IPS DF 6.9 (cell line): ENCODE measurements around the gene NXT1.

ENCODE experiments used
- DNase-seq: peaks from one replicate; pipeline ENCODE4 v3.0.0-alpha.2; 2013; ENCODE audit warnings: low read depth, low spot score
- H3K27ac ChIP-seq: one replicate; pipeline ENCODE4 v1.5.1; 2013; ENCODE audit warnings: low read length, control low read depth
- H3K27me3 ChIP-seq: 2 replicates; pipeline ENCODE4 v1.6.1; 2013; ENCODE audit warnings: mild to moderate bottlenecking, low read length; ENCODE audit not compliant: control insufficient read depth, insufficient read depth
- H3K36me3 ChIP-seq: 2 replicates; pipeline ENCODE4 v1.6.1; 2013; ENCODE audit warnings: low read length; ENCODE audit not compliant: control insufficient read depth, insufficient read depth
- H3K4me1 ChIP-seq: 2 replicates; pipeline ENCODE4 v1.6.1; 2013; ENCODE audit warnings: low read length; ENCODE audit not compliant: control insufficient read depth, insufficient read depth
- H3K4me3 ChIP-seq: 2 replicates; pipeline ENCODE4 v1.5.1; 2013; ENCODE audit warnings: mild to moderate bottlenecking, low read length
- H3K9me3 ChIP-seq: 2 replicates; pipeline ENCODE4 v1.6.1; 2013; ENCODE audit warnings: low read length, inconsistent platforms; ENCODE audit not compliant: control insufficient read depth, insufficient read depth
- WGBS: extraction: QIAGEN DNeasy Blood & Tissue Kit; methylation state at CpG from one replicate; pipeline ENCODE4 v1.1.7; 2013; ENCODE audit warnings: mixed read lengths, missing lambda C conversion rate; ENCODE audit not compliant: insufficient read length, insufficient coverage; 5-methylcytosine and 5-hydroxymethylcytosine counted together

NXT1 gene

GRCh38 chr20:23327617-23328333 lies 22.8 kb upstream of the NXT1 start:
- no peaks in the 10 kb centered on the region for H3K9me3 ChIP-seq
- H3K27ac ChIP-seq = no peak overlapping the region
- DNase-seq = no peak
- H3K36me3 ChIP-seq = no peaks in the 10 kb centered on the region
- no peaks in the 10 kb centered on the region for H3K27me3 ChIP-seq
- H3K4me1 ChIP-seq = no peaks in the 10 kb centered on the region
- no peak overlapping the region for H3K4me3 ChIP-seq
- no CpG with 5 or more reads among the region's 15 CpGs for WGBS

GRCh38 chr20:23331450-23332350 lies 18.9 kb upstream of the NXT1 start:
- WGBS = 100% methylated on average over 1 of the region's 8 CpGs
- no peaks in the 10 kb centered on the region for H3K27me3 ChIP-seq
- no peaks in the 10 kb centered on the region for H3K4me1 ChIP-seq
- no peak for DNase-seq
- H3K9me3 ChIP-seq = no peaks in the 10 kb centered on the region
- no peaks in the 10 kb centered on the region for H3K36me3 ChIP-seq
- H3K4me3 ChIP-seq = no peak overlapping the region
- no peak overlapping the region for H3K27ac ChIP-seq

- no peaks in the 10 kb centered on the region; the same call in 1 of the 2 replicates for H3K4me1 ChIP-seq
- no CpG with 5 or more reads among the region's 2 CpGs for WGBS
Measured at GRCh38 chr20:23332467-23332866, 18.1 kb upstream of the NXT1 start.

GRCh38 chr20:23334111-23334510 lies 16.5 kb upstream of the NXT1 start:
- DNase-seq = no peak
- Histone ChIP-seq H3K36me3 (no peaks in the 10 kb centered on the region), H3K4me1 (no peaks in the 10 kb centered on the region; the same call in 1 of the 2 replicates), H3K27me3 (no peaks in the 10 kb centered on the region), H3K4me3 (no peak overlapping the region), H3K27ac (no peak overlapping the region), H3K9me3 (no peaks in the 10 kb centered on the region)
- no CpG with 5 or more reads among the region's 3 CpGs for WGBS

More at GRCh38 chr20:23332467-23332866, 18.1 kb upstream of the NXT1 start:
- H3K9me3 ChIP-seq = no peaks in the 10 kb centered on the region
- H3K27me3 ChIP-seq = no peaks in the 10 kb centered on the region
- H3K36me3 ChIP-seq = no peaks in the 10 kb centered on the region
- H3K4me3 ChIP-seq = no peak overlapping the region
- DNase-seq = no peak
- no peak overlapping the region for H3K27ac ChIP-seq

- Histone ChIP-seq H3K9me3 (no peaks in the 10 kb centered on the region), H3K4me3 (no peak overlapping the region), H3K27ac (no peak overlapping the region), H3K4me1 (no peaks in the 10 kb centered on the region; the same call in 1 of the 2 replicates), H3K36me3 (no peaks in the 10 kb centered on the region), H3K27me3 (no peaks in the 10 kb centered on the region)
- WGBS = no CpG with 5 or more reads among the region's 5 CpGs
- no peak for DNase-seq
Measured at GRCh38 chr20:23335521-23335920, 15.1 kb upstream of the NXT1 start.

GRCh38 chr20:23336476-23336875 lies 14.1 kb upstream of the NXT1 start:
- no peaks in the 10 kb centered on the region for H3K9me3 ChIP-seq
- H3K36me3 ChIP-seq = no peaks in the 10 kb centered on the region
- H3K27me3 ChIP-seq = no peaks in the 10 kb centered on the region
- WGBS = no CpG with 5 or more reads among the region's 5 CpGs
- H3K27ac ChIP-seq = no peak overlapping the region
- DNase-seq = no peak
- H3K4me1 ChIP-seq = no peaks in the 10 kb centered on the region; the same call in 1 of the 2 replicates
- H3K4me3 ChIP-seq = no peak overlapping the region

GRCh38 chr20:23337312-23337711 lies 13.3 kb upstream of the NXT1 start:
- H3K4me3 ChIP-seq = no peak overlapping the region
- no peaks in the 10 kb centered on the region for H3K27me3 ChIP-seq
- no peaks in the 10 kb centered on the region for H3K9me3 ChIP-seq
- no peak overlapping the region for H3K27ac ChIP-seq
- no peaks in the 10 kb centered on the region for H3K36me3 ChIP-seq
- H3K4me1 ChIP-seq = no peaks in the 10 kb centered on the region; the same call in 1 of the 2 replicates
- DNase-seq = no peak

GRCh38 chr20:23339986-23340385 lies 10.6 kb upstream of the NXT1 start:
- no peak for DNase-seq
- Histone ChIP-seq H3K27me3 (no peaks in the 10 kb centered on the region), H3K9me3 (no peaks in the 10 kb centered on the region), H3K36me3 (no peaks in the 10 kb centered on the region), H3K27ac (no peak overlapping the region), H3K4me3 (no peak overlapping the region), H3K4me1 (no peaks in the 10 kb centered on the region; the same call in 1 of the 2 replicates)
- WGBS = no CpG with 5 or more reads among the region's 13 CpGs

- WGBS = no CpG with 5 or more reads among the region's 9 CpGs
- DNase-seq = no peak
- Histone ChIP-seq H3K4me1 (no peaks in the 10 kb centered on the region; the same call in 1 of the 2 replicates), H3K27ac (no peak overlapping the region), H3K4me3 (no peak overlapping the region), H3K27me3 (no peaks in the 10 kb centered on the region), H3K9me3 (no peaks in the 10 kb centered on the region), H3K36me3 (no peaks in the 10 kb centered on the region)
Measured at GRCh38 chr20:23340524-23340923, 10.1 kb upstream of the NXT1 start.

GRCh38 chr20:23341073-23341472 lies 9.5 kb upstream of the NXT1 start:
- no peak for DNase-seq
- H3K9me3 ChIP-seq = no peaks in the 10 kb centered on the region
- H3K4me3 ChIP-seq = no peak overlapping the region
- no peak overlapping the region for H3K27ac ChIP-seq
- no peaks in the 10 kb centered on the region for H3K36me3 ChIP-seq
- no CpG with 5 or more reads among the region's 2 CpGs for WGBS
- no peaks in the 10 kb centered on the region; the same call in 1 of the 2 replicates for H3K4me1 ChIP-seq
- H3K27me3 ChIP-seq = no peaks in the 10 kb centered on the region
